ENCODE results near the gene ZSWIM1. TPM values are rescaled to one million over a fixed set of nuclear protein-coding genes. Genes with fewer than 3 reads are reported as not detected.
A peak's percentile ranks its signal among the peaks of the same experiment; 100 is the strongest.

Gene ZSWIM1
- total RNA-seq, 1 donor from 2014 or later = 16.2 TPM

DNA sequence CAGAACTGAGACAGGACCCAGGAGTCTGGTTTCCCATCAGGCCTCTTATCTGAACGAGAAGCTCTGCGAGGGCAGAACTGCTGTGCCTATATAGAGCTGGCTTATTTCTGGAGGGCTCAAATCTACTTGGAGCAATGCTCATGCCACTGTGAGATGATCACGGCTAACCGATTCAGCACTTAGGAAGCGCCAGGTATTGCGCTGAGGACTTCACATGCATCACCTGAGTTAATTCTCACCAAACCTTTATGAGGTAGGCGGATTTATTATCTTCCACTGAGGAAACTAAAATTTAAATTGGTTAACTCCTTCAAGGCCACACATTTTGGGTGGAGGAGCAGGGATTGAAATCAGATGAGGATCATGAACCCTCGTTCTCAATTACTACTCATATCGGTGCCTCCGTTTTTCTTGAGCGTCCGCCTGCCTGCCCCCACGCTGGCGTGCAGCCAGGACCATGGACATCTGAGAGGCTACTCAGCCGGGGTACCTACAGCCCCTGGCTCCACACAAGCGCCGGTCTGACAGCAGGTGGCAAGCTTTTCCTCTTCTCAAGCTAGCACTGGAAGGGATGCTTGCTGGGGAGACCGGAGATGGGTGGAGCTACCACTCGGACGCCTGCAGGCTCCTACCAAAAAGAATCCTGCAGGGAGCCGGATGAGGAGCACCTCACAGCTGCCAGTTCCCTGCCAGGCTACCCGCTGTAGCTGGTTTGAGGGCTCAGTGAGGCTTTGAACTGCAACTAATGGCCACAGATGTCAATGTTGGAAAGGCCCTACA lies 52.4 kb downstream of the ZSWIM1 start:
- TF ChIP-seq, protein P1, sequence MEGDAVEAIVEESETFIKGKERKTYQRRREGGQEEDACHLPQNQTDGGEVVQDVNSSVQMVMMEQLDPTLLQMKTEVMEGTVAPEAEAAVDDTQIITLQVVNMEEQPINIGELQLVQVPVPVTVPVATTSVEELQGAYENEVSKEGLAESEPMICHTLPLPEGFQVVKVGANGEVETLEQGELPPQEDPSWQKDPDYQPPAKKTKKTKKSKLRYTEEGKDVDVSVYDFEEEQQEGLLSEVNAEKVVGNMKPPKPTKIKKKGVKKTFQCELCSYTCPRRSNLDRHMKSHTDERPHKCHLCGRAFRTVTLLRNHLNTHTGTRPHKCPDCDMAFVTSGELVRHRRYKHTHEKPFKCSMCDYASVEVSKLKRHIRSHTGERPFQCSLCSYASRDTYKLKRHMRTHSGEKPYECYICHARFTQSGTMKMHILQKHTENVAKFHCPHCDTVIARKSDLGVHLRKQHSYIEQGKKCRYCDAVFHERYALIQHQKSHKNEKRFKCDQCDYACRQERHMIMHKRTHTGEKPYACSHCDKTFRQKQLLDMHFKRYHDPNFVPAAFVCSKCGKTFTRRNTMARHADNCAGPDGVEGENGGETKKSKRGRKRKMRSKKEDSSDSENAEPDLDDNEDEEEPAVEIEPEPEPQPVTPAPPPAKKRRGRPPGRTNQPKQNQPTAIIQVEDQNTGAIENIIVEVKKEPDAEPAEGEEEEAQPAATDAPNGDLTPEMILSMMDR (IDR thresholded peaks at IDR 0.05; ENCODE audit: insufficient read depth, low read length, poor library complexity, severe bottlenecking) = peak; percentile 36
- H3K36me3 ChIP-seq (ENCODE audit: control insufficient read depth, insufficient read depth, low read length) = peaks cover under 1% of the 10 kb centered on the region
- DNase-seq (ENCODE audit: low read depth) = peak; percentile 56
- H3K4me3 ChIP-seq (ENCODE audit: low read depth, low read length) = peak overlapping the region; percentile 98
- no peaks in the 10 kb centered on the region for H3K27me3 ChIP-seq (ENCODE audit: control insufficient read depth, insufficient read depth, low read length)

DNA sequence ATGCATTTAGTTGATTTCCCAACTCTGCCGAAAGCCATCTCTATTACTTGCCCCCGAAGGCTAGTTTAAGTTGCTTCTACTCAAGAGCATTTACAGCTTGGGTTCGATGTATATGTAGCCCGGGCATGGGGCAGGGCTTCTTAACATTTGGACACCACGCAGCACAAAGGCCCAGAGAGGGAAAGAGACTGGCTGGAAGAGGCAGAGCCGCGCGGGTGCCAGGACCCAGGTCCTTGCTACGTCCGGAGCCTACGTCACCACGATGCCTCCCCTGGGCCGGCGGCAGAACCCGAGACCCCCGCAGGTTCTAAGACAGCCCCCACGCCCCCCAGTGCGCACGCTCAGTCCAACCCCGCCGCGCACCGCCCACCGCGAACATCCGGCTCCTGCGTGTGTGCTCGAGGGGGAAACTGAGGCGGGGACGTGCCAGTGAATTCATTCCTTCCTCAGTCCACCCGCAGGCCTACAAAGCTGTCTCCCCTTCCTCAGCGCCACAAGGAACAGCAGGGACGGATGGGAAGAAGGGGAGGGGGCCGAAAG lies 53.1 kb downstream of the ZSWIM1 start:
- H3K4me3 ChIP-seq (ENCODE audit: low read depth, low read length) = peak overlapping the region; percentile 98
- TF ChIP-seq, protein P1 (IDR thresholded peaks at IDR 0.05; ENCODE audit: insufficient read depth, low read length, poor library complexity, severe bottlenecking) = no peak
- DNase-seq (ENCODE audit: low read depth) = no peak
- H3K27me3 ChIP-seq (ENCODE audit: control insufficient read depth, insufficient read depth, low read length) = no peaks in the 10 kb centered on the region
- peaks cover 3% of the 10 kb centered on the region for H3K36me3 ChIP-seq (ENCODE audit: control insufficient read depth, insufficient read depth, low read length)

Other genes with a start within 250 kb of the ZSWIM1 start
- not detected in 2 replicates for gene WFDC9, start 249.9 kb upstream of the ZSWIM1 start, total RNA-seq
- gene WFDC11, start 211.0 kb upstream of the ZSWIM1 start, total RNA-seq = not detected in 2 replicates
- gene WFDC13, start 179.2 kb upstream of the ZSWIM1 start, total RNA-seq = not detected in 2 replicates
- not detected in 2 replicates for gene WFDC10B, start 176.2 kb upstream of the ZSWIM1 start, total RNA-seq
- gene SPINT4, start 158.9 kb upstream of the ZSWIM1 start, total RNA-seq = not detected in 2 replicates
- gene WFDC3, start 89.3 kb upstream of the ZSWIM1 start, total RNA-seq = not detected in 2 replicates
- 46.7 and 48.2 TPM in 2 replicates for gene DNTTIP1, start 89.3 kb upstream of the ZSWIM1 start, total RNA-seq
- gene UBE2C, start 68.6 kb upstream of the ZSWIM1 start, total RNA-seq = 25.9 and 31.3 TPM in 2 replicates
- gene TNNC2, start 53.9 kb upstream of the ZSWIM1 start, total RNA-seq = not detected in 2 replicates
- gene SNX21, start 47.4 kb upstream of the ZSWIM1 start, total RNA-seq = 24.7 and 28.4 TPM in 2 replicates
- gene ACOT8, start 23.8 kb upstream of the ZSWIM1 start, total RNA-seq = 35.3 and 38.7 TPM in 2 replicates
- 3.8 and 4.7 TPM in 2 replicates for gene ZSWIM3, start 23.6 kb upstream of the ZSWIM1 start, total RNA-seq
- 0.21 and 0.25 TPM in 2 replicates for gene SPATA25, start 6.4 kb downstream of the ZSWIM1 start, total RNA-seq
- gene NEURL2, start 10.0 kb downstream of the ZSWIM1 start, total RNA-seq = 7.9 and 9.0 TPM in 2 replicates
- gene CTSA, start 10.1 kb downstream of the ZSWIM1 start, total RNA-seq = 136 and 192 TPM in 2 replicates
- gene PLTP, start 30.9 kb downstream of the ZSWIM1 start, total RNA-seq = 55.8 and 71.1 TPM in 2 replicates
- 22.4 and 29.2 TPM in 2 replicates for gene PCIF1, start 53.5 kb downstream of the ZSWIM1 start, total RNA-seq
- gene ZNF335, start 91.0 kb downstream of the ZSWIM1 start, total RNA-seq = 20.3 and 26.7 TPM in 2 replicates
- 33.8 and 39.5 TPM in 2 replicates for gene MMP9, start 127.7 kb downstream of the ZSWIM1 start, total RNA-seq
- 1.3 TPM in 1 of 2 replicates, not detected in the other for gene SLC12A5, start 148.0 kb downstream of the ZSWIM1 start, total RNA-seq
- 30.5 and 31.4 TPM in 2 replicates for gene NCOA5, start 208.7 kb downstream of the ZSWIM1 start, total RNA-seq
- 57.6 and 58.3 TPM in 2 replicates for gene CD40, start 237.1 kb downstream of the ZSWIM1 start, total RNA-seq